Adrenal gland (tissue), 12 donors: Measurements from ENCODE around the gene POT1. TPM values are rescaled to one million over a fixed set of nuclear protein-coding genes. Genes with fewer than 3 reads are reported as not detected.

Experiments
- DNase-seq, 7 donors: peaks; one replicate each; pipeline ENCODE4 v3.0.0-alpha.2; 2019 to 2020
- H3K27ac ChIP-seq, 5 donors: fragments of 200-600 bp; sonication (generic) in 4 of 5; 1 replicate in 3 of 5; 2 replicates in 2 of 5; pipeline versions ENCODE4 v1.5.1 to v1.8.0; 2016 to 2020; ENCODE audit warnings: mild to moderate bottlenecking in 1 of 5
- H3K27me3 ChIP-seq: fragments of 200-600 bp; 2 replicates; pipeline ENCODE4 v1.8.0; 2021
- H3K36me3 ChIP-seq, 2 donors: fragments of 200-600 bp; replicated peaks in 1 of 2; 1 replicate in 1 of 2; 2 replicates in 1 of 2; pipeline versions ENCODE4 v1.5.1 to v1.8.0; 2018 to 2022
- H3K4me1 ChIP-seq, 2 donors: fragments of 200-600 bp; replicated peaks in 1 of 2; 1 replicate in 1 of 2; 2 replicates in 1 of 2; pipeline versions ENCODE4 v1.5.1 to v1.8.0; 2018 to 2021
- H3K4me3 ChIP-seq, 4 donors: fragments of 200-600 bp; sonication (generic) in 3 of 4; one replicate each; pipeline ENCODE4 v1.5.1; 2016 to 2018
- H3K9me3 ChIP-seq, 3 donors: fragments of 200-600 bp; sonication (generic) in 1 of 3; replicated peaks in 1 of 3; 1 replicate in 2 of 3; 2 replicates in 1 of 3; pipeline versions ENCODE4 v1.5.1 to v1.8.0; 2016 to 2021
- POLR2A ChIP-seq, 2 donors: fragments of 450-650 bp; IDR thresholded peaks; one replicate each; pipeline ENCODE4 v1.6.1; 2017; ENCODE audit warnings: antibody characterized with exemption in 2 of 2, mild to moderate bottlenecking in 2 of 2, moderate library complexity in 1 of 2
- WGBS, 4 donors: extraction: QIAGEN DNeasy Blood & Tissue Kit in 2 of 4; methylation state at CpG; one replicate each; pipeline versions ENCODE4 v1.1.5 to v1.1.7; 2013 to 2017; 5-methylcytosine and 5-hydroxymethylcytosine counted together
- intact Hi-C, 2 donors: fragments of 100-400 bp; cut with DNase I; formaldehyde crosslinking; loops; one replicate each; pipeline versions ENCODE4 v1.14.1 to v1.15.0; 2022 to 2023
- polyA plus RNA-seq, 3 donors: library from polyadenylated mRNA; stranded (reverse); fragments of 200-250 nt in 2 of 3; fragments of 350-450 nt in 1 of 3; fragmentation: Illumina TruSeq in 1 of 3; extraction: RNeasy Lipid Tissue Mini Kit (QIAGEN cat#74804) in 1 of 3; gene quantifications; one replicate each; pipeline ENCODE4 v1.2.3, GENCODE V29; 2013 to 2014
- total RNA-seq, 9 donors: library from RNA; depleted of rRNA in 4 of 9; stranded (reverse); fragments of >200 nt in 4 of 9; fragments of 120-200 nt in 1 of 9; fragmentation: NEBNext Ultra II Directional in 1 of 9; extraction: Animal tissue kit (Norgen Biotek cat#: 25700) in 1 of 9; gene quantifications; one replicate each; pipeline versions ENCODE4 v1.1.0 to v1.2.4, GENCODE V29; 2013 to 2023
- TF ChIP-seq, protein P1 (sequence below), 6 experiments: fragments of 450-650 bp in 4 of 6; fragments of 200-600 bp in 2 of 6; sonication (generic) in 1 of 6; IDR thresholded peaks; 1 replicate in 5 of 6; 2 replicates in 1 of 6; pipeline versions ENCODE4 v1.5.1 to v1.8.0; 2016 to 2021; ENCODE audit warnings: antibody characterized with exemption in 6 of 6, mild to moderate bottlenecking in 2 of 6, moderate library complexity in 1 of 6
- donor health status: healthy with polysubstance abuse.
- donor health status: Bipolar disorder and iron deficiency.
- donor health status: DM: yes; HTN: yes; CAD: no.
- donor health status: DM: no; HTN: no; CAD: no.
- donor health status: DM: no; HTN: no; CAD: no.
- donor health status: DM: yes; HTN: yes; CAD: no.

Gene POT1
- total and polyA plus RNA-seq, 12 donors, result 7.0 to 39.7 (median 27.7) TPM

DNA sequence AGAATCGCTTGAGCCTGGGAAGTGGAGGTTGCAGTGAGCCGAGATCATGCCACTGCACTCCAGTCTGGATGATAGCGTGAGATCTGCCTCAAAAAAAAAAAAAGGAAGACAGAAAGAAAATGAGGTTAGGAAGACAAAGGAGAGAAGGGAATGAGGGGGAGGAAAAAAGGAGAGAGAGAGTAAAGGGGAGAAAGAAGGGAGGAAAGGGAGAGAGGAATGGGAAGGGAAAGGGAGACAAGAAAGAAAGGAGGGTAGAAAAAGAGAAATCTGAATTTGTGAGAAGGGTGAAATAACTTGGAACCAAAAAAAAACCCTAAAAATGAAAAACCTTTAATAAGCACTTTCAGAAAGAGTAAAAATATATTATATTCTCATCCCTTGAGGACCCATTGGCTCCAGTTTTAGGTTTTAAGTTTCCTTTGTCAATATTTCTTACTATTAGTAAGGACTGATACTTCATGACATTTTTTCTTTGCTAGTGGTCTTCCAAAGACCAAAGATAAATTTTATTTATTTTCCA lies 54.9 kb downstream of the POT1 start:
- Histone ChIP-seq H3K36me3 (no peaks in the 10 kb centered on the region), H3K4me3 (no peak overlapping the region), H3K9me3 (peaks cover 0 to 6% (median 0%) of the 10 kb centered on the region in 3 donors), H3K4me1 (no peaks in the 10 kb centered on the region), H3K27me3 (no peaks in the 10 kb centered on the region), H3K27ac (no peak overlapping the region)
- 93 to 99% (median 97%) methylated on average over 3 of the region's 3 CpGs for WGBS, 4 donors
- intact Hi-C loops, result no loop called here
- TF ChIP-seq POLR2A (IDR thresholded peaks at IDR 0.05), result no peak
- TF ChIP-seq, protein P1, sequence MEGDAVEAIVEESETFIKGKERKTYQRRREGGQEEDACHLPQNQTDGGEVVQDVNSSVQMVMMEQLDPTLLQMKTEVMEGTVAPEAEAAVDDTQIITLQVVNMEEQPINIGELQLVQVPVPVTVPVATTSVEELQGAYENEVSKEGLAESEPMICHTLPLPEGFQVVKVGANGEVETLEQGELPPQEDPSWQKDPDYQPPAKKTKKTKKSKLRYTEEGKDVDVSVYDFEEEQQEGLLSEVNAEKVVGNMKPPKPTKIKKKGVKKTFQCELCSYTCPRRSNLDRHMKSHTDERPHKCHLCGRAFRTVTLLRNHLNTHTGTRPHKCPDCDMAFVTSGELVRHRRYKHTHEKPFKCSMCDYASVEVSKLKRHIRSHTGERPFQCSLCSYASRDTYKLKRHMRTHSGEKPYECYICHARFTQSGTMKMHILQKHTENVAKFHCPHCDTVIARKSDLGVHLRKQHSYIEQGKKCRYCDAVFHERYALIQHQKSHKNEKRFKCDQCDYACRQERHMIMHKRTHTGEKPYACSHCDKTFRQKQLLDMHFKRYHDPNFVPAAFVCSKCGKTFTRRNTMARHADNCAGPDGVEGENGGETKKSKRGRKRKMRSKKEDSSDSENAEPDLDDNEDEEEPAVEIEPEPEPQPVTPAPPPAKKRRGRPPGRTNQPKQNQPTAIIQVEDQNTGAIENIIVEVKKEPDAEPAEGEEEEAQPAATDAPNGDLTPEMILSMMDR (IDR thresholded peaks at IDR 0.05), result no peak
- DNase-seq, result no peak

DNA sequence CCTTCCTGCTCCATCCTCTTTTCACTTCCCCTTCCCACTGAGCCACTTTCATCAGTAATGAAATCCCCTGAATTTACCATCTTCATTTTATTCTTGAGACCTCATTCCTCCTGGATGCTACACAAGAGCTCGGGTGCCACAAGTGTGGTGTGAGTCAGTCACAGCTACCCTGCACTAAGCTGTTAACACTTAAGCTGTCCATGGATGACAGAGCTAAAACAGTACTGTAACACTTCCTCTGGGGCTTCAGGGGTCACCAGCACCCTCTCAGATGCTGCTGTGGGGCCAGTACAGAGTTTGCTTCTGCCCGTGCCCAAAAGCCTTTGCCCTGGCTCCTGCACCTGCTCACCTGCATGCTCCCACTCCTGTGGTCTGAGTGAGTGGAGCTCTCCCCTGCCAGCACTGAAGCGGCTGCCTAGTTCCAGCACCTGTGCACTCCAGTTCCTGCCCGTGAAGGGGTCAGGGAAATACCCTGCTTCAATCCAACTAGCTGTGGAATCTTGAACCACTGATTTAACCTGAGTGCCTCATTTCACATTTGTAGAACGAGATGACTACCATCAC lies 71.9 kb downstream of the POT1 start:
- WGBS, 4 donors, result 86 to 100% (median 99%) methylated on average over 4 to 5 of the region's 5 CpGs
- TF ChIP-seq, protein P1 (IDR thresholded peaks at IDR 0.05), result no peak
- TF ChIP-seq POLR2A (IDR thresholded peaks at IDR 0.05), result no peak
- Histone ChIP-seq H3K27me3 (no peaks in the 10 kb centered on the region), H3K4me3 (no peak overlapping the region), H3K27ac (no peak overlapping the region), H3K4me1 (no peaks in the 10 kb centered on the region), H3K9me3 (no peaks in the 10 kb centered on the region), H3K36me3 (no peaks in the 10 kb centered on the region)
- intact Hi-C loops, result no loop called here
- no peak for DNase-seq

GRCh38 chr7:124856299-124856888 lies 73.2 kb downstream of the POT1 start:
- 79 to 88% (median 85%) methylated on average over 3 of the region's 3 CpGs for WGBS, 4 donors
- no peak for DNase-seq
- intact Hi-C loops, result no loop called here

GRCh38 chr7:124843336-124843735 lies 86.3 kb downstream of the POT1 start:
- Histone ChIP-seq H3K27ac (no peak overlapping the region), H3K27me3 (no peaks in the 10 kb centered on the region), H3K36me3 (no peaks in the 10 kb centered on the region), H3K9me3 (peaks cover 0 to 3% (median 0%) of the 10 kb centered on the region in 3 donors), H3K4me3 (no peak overlapping the region), H3K4me1 (no peaks in the 10 kb centered on the region)
- intact Hi-C loops, result no loop called here
- DNase-seq, result no peak
- no peak for TF ChIP-seq POLR2A (IDR thresholded peaks at IDR 0.05)
- TF ChIP-seq, protein P1 (IDR thresholded peaks at IDR 0.05), result no peak

More at GRCh38 chr7:124856299-124856888, 73.2 kb downstream of the POT1 start:
- Histone ChIP-seq H3K4me3 (no peak overlapping the region), H3K36me3 (no peaks in the 10 kb centered on the region), H3K27me3 (no peaks in the 10 kb centered on the region), H3K27ac (no peak overlapping the region), H3K9me3 (no peaks in the 10 kb centered on the region), H3K4me1 (no peaks in the 10 kb centered on the region)
- no peak for TF ChIP-seq POLR2A (IDR thresholded peaks at IDR 0.05)
- TF ChIP-seq, protein P1 (IDR thresholded peaks at IDR 0.05), result peak; percentile 37 to 78 (median 56)
